ENCODE measurements around the gene DELE1. TPM values are rescaled to one million over a fixed set of nuclear protein-coding genes. Genes with fewer than 3 reads are reported as not detected.

DELE1 gene
- total RNA-seq, 1 experiment from 2014 or later = 35.1 TPM

DNA sequence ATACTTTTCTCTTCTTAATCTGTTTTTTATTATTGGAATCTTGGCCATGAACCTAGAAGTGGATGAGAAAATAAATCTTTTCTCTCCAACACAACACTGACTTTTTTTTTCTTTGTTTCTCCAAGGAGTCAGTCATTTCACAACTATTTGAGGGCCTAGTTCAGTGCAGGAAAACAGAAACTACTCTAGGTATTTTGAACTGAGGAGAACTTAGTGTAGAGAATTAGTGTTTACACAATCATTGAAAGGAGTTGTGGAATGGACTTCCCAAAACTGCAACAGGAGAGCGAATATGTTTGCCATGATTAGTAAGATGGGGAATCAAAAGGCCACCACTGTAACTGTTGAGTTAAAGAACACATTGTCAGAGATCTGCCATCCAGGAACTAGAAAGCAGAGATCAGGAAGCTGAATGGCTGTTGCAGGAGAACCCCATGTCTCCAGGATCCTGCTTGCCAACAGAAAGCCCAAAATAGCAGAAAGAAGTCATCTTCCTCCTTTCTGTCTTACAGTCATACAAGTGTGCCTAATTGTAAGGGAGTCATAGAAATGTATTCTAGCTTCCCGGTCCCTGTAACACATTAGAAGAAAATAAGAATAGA lies 25.1 kb upstream of the DELE1 start:
- TF ChIP-seq EZH2 (IDR thresholded peaks at IDR 0.05; ENCODE audit: borderline replicate concordance, low read depth, low read length, poor library complexity, severe bottlenecking) (no peak), CTCF (conservative IDR thresholded peaks at IDR 0.05; ENCODE audit: low read depth, low read length) (no peak)
- CTCF ChIA-PET = no interaction called here

GRCh38 chr5:141902015-141902814 lies 21.5 kb upstream of the DELE1 start:
- no peaks in the 10 kb centered on the region for H3K27me3 ChIP-seq (replicated peaks; ENCODE audit: insufficient read depth, low read depth, low read length, poor library complexity)
- BruUV-seq (replicated peaks) = no TSS peak
- POLR2A ChIA-PET (ENCODE audit: low non-redundant PET) = no interaction called here
- no peaks in the 10 kb centered on the region for H3K4me1 ChIP-seq (ENCODE audit: insufficient read depth, low read length, poor library complexity, severe bottlenecking)
- DNase-seq (ENCODE audit: low spot score) = no peak
- intact Hi-C loops (cut with micrococcal nuclease; ENCODE audit: unreplicated experiment) = no loop called here
- CTCF ChIA-PET = interaction anchor here (0.8 kb wide), 1 partner anchor 20 kb away, joined by 3 read pairs; no protein-coding TSS in a partner anchor
- H3K9me3 ChIP-seq (ENCODE audit: low read depth, low read length, poor library complexity, severe bottlenecking) = no peaks in the 10 kb centered on the region
- no peak overlapping the region for H3K4me3 ChIP-seq (ENCODE audit: low read depth, low read length, poor library complexity, severe bottlenecking)
- H3K27ac ChIP-seq (ENCODE audit: low read depth, low read length, poor library complexity, severe bottlenecking) = no peak overlapping the region
- TF ChIP-seq CTCF (conservative IDR thresholded peaks at IDR 0.05; ENCODE audit: low read depth, low read length) = no peak
- no peak for TF ChIP-seq EZH2 (IDR thresholded peaks at IDR 0.05; ENCODE audit: borderline replicate concordance, low read depth, low read length, poor library complexity, severe bottlenecking)
- no peaks in the 10 kb centered on the region for H3K36me3 ChIP-seq (ENCODE audit: insufficient read depth, low read length, poor library complexity, severe bottlenecking)

More for the DNA sequence above, 25.1 kb upstream of the DELE1 start:
- no peaks in the 10 kb centered on the region for H3K4me1 ChIP-seq (ENCODE audit: insufficient read depth, low read length, poor library complexity, severe bottlenecking)
- H3K36me3 ChIP-seq (ENCODE audit: insufficient read depth, low read length, poor library complexity, severe bottlenecking) = no peaks in the 10 kb centered on the region
- POLR2A ChIA-PET (ENCODE audit: low non-redundant PET) = no interaction called here
- no peak overlapping the region for H3K27ac ChIP-seq (ENCODE audit: low read depth, low read length, poor library complexity, severe bottlenecking)
- no peak for DNase-seq (ENCODE audit: low spot score)
- BruUV-seq (replicated peaks) = no TSS peak
- no peaks in the 10 kb centered on the region for H3K9me3 ChIP-seq (ENCODE audit: low read depth, low read length, poor library complexity, severe bottlenecking)
- intact Hi-C loops (cut with micrococcal nuclease; ENCODE audit: unreplicated experiment) = no loop called here
- H3K4me3 ChIP-seq (ENCODE audit: low read depth, low read length, poor library complexity, severe bottlenecking) = no peak overlapping the region
- H3K27me3 ChIP-seq (replicated peaks; ENCODE audit: insufficient read depth, low read depth, low read length, poor library complexity) = no peaks in the 10 kb centered on the region

- ChIA-PET CTCF (interaction anchor here (0.8 kb wide), 1 partner anchor 21 kb away, joined by 3 read pairs; no protein-coding TSS in a partner anchor), POLR2A (ENCODE audit: low non-redundant PET) (no interaction called here)
- no peaks in the 10 kb centered on the region for H3K36me3 ChIP-seq (ENCODE audit: insufficient read depth, low read length, poor library complexity, severe bottlenecking)
- no peaks in the 10 kb centered on the region for H3K9me3 ChIP-seq (ENCODE audit: low read depth, low read length, poor library complexity, severe bottlenecking)
- H3K27me3 ChIP-seq (replicated peaks; ENCODE audit: insufficient read depth, low read depth, low read length, poor library complexity) = no peaks in the 10 kb centered on the region
- H3K4me3 ChIP-seq (ENCODE audit: low read depth, low read length, poor library complexity, severe bottlenecking) = no peak overlapping the region
- TF ChIP-seq CTCF (conservative IDR thresholded peaks at IDR 0.05; ENCODE audit: low read depth, low read length) (no peak), EZH2 (IDR thresholded peaks at IDR 0.05; ENCODE audit: borderline replicate concordance, low read depth, low read length, poor library complexity, severe bottlenecking) (no peak)
- H3K4me1 ChIP-seq (ENCODE audit: insufficient read depth, low read length, poor library complexity, severe bottlenecking) = no peaks in the 10 kb centered on the region
- H3K27ac ChIP-seq (ENCODE audit: low read depth, low read length, poor library complexity, severe bottlenecking) = no peak overlapping the region
- BruUV-seq (replicated peaks) = no TSS peak
- intact Hi-C loops (cut with micrococcal nuclease; ENCODE audit: unreplicated experiment) = no loop called here
- DNase-seq (ENCODE audit: low spot score) = no peak
Measured at GRCh38 chr5:141903261-141903660, 20.4 kb upstream of the DELE1 start.
